Esophagus muscularis mucosa (tissue), 3 donors: ENCODE results near the gene VAMP1.

Experiments used
- CTCF ChIP-seq, 3 experiments: fragments of 200-600 bp in 2 of 3; fragments of 450-650 bp in 1 of 3; sonication (generic) in 2 of 3; IDR thresholded peaks; one replicate each; pipeline ENCODE4 v1.5.1; 2017 to 2019; ENCODE audit warnings: antibody characterized with exemption in 3 of 3, mild to moderate bottlenecking in 2 of 3, moderate library complexity in 1 of 3
- POLR2A ChIP-seq: fragments of 450-650 bp; IDR thresholded peaks from one replicate; pipeline ENCODE4 v1.6.1; 2017; ENCODE audit warnings: antibody characterized with exemption, moderate library complexity, mild to moderate bottlenecking, low read depth
- POLR2AphosphoS5 ChIP-seq, 2 donors: sonication (generic); formaldehyde crosslinking; IDR thresholded peaks; one replicate each; pipeline ENCODE4 v1.6.1; 2017; ENCODE audit warnings: antibody characterized with exemption in 2 of 2

- TF ChIP-seq CTCF (IDR thresholded peaks at IDR 0.05) = no peak
- TF ChIP-seq POLR2AphosphoS5 (IDR thresholded peaks at IDR 0.05) = no peak
- TF ChIP-seq POLR2A = no peak
Observed at GRCh38 chr12:6438345-6438744, 32.1 kb downstream of the VAMP1 start.
